Hepatocyte (in vitro differentiated cells): ENCODE measurements around the gene KRTAP1-3.

Experiments used
- EZH2 ChIP-seq: fragments of 200-600 bp; sonication (generic); IDR thresholded peaks from 2 replicates; pipeline ENCODE4 v1.6.1; 2016; ENCODE audit warnings: antibody characterized with exemption, mild to moderate bottlenecking, borderline replicate concordance
- EZH2phosphoT487 ChIP-seq: fragments of 200-600 bp; sonication (generic); IDR thresholded peaks from one replicate; pipeline ENCODE4 v1.6.1; 2018; ENCODE audit warnings: antibody characterized with exemption, mild to moderate bottlenecking, low read depth, moderate library complexity; ENCODE audit not compliant: unreplicated experiment, severe bottlenecking
- TF ChIP-seq, protein P1 (sequence below): fragments of 200-600 bp; sonication (generic); IDR thresholded peaks from 2 replicates; pipeline ENCODE4 v1.5.1; 2016; ENCODE audit warnings: antibody characterized with exemption, mild to moderate bottlenecking; ENCODE audit not compliant: poor library complexity

DNA sequence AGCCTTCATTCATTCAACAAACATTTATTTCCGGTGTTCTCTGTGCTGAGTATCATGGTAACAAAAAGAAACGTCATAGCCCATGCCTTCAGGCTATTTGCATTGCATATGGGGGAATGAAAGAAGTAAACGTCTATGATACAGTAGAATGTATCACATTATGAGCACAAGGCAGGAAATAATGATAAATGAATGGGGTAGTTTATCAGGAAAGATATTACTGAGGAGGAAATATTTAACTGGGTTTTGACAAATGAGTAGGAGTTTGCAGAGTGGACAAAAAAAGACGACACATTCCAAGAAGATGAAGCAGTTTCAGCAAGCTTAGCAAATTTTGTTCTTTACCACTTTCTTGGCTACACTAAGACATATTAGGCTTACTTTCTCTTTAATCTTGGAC lies 48.0 kb upstream of the KRTAP1-3 start:
- TF ChIP-seq EZH2 = no peak
- no peak for TF ChIP-seq EZH2phosphoT487
- TF ChIP-seq, protein P1, sequence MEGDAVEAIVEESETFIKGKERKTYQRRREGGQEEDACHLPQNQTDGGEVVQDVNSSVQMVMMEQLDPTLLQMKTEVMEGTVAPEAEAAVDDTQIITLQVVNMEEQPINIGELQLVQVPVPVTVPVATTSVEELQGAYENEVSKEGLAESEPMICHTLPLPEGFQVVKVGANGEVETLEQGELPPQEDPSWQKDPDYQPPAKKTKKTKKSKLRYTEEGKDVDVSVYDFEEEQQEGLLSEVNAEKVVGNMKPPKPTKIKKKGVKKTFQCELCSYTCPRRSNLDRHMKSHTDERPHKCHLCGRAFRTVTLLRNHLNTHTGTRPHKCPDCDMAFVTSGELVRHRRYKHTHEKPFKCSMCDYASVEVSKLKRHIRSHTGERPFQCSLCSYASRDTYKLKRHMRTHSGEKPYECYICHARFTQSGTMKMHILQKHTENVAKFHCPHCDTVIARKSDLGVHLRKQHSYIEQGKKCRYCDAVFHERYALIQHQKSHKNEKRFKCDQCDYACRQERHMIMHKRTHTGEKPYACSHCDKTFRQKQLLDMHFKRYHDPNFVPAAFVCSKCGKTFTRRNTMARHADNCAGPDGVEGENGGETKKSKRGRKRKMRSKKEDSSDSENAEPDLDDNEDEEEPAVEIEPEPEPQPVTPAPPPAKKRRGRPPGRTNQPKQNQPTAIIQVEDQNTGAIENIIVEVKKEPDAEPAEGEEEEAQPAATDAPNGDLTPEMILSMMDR = no peak
